ENCODE measurements around the gene AMPD3.

The AMPD3 gene

GRCh38 chr11:10462746-10463300 lies 7.8 kb downstream of the AMPD3 start:
- DNase-seq, result no peak

GRCh38 chr11:10473371-10473770 lies 18.3 kb downstream of the AMPD3 start:
- no peak for DNase-seq

- DNase-seq, result no peak
Measured at GRCh38 chr11:10474551-10474950, 19.5 kb downstream of the AMPD3 start.

- no peak for DNase-seq
Measured at GRCh38 chr11:10476342-10476741, 21.3 kb downstream of the AMPD3 start.

- no peak for DNase-seq
Measured at GRCh38 chr11:10476927-10477689, 22.0 kb downstream of the AMPD3 start.

GRCh38 chr11:10477690-10478046 lies 22.6 kb downstream of the AMPD3 start:
- DNase-seq, result no peak

- no peak for DNase-seq
Measured at GRCh38 chr11:10478066-10478465, 23.0 kb downstream of the AMPD3 start.

- DNase-seq, result no peak
Measured at GRCh38 chr11:10478574-10479550, 23.8 kb downstream of the AMPD3 start.

GRCh38 chr11:10480026-10480425 lies 25.0 kb downstream of the AMPD3 start:
- no peak for DNase-seq

- no peak for DNase-seq
Measured at GRCh38 chr11:10480760-10481159, 25.7 kb downstream of the AMPD3 start.

- no peak for DNase-seq
Measured at GRCh38 chr11:10481560-10482349, 26.7 kb downstream of the AMPD3 start.

- DNase-seq, result no peak
Measured at GRCh38 chr11:10483174-10483573, 28.1 kb downstream of the AMPD3 start.

- no peak for DNase-seq
Measured at GRCh38 chr11:10483584-10483983, 28.5 kb downstream of the AMPD3 start.

- no peak for DNase-seq
Measured at GRCh38 chr11:10484461-10485180, 29.6 kb downstream of the AMPD3 start.

GRCh38 chr11:10485646-10486045 lies 30.6 kb downstream of the AMPD3 start:
- no peak for DNase-seq

- DNase-seq, result no peak
Measured at GRCh38 chr11:10486161-10486840, 31.2 kb downstream of the AMPD3 start.

GRCh38 chr11:10487002-10487647 lies 32.1 kb downstream of the AMPD3 start:
- no peak for DNase-seq

GRCh38 chr11:10488121-10488933 lies 33.3 kb downstream of the AMPD3 start:
- DNase-seq, result no peak

- DNase-seq, result no peak
Measured at GRCh38 chr11:10488934-10489691, 34.0 kb downstream of the AMPD3 start.

Measured in stimulated activated CD4-positive, alpha-beta T cell treated with anti-CD3 and anti-CD28 coated beads, Interleukin-1b, Interleukin-23, amount 100 ng/mL, for 48 hours (primary cell).